IMR-90 (cell line): ENCODE results near the gene TBC1D12.

Source experiments
- BHLHE40 ChIP-seq: fragments of 150-350 bp; IDR thresholded peaks from 2 replicates; pipeline ENCODE4 v1.6.1; 2016; ENCODE audit warnings: mild to moderate bottlenecking, low read depth, low read length
- CEBPB ChIP-seq: IDR thresholded peaks from 2 replicates; pipeline ENCODE4 v1.6.1; 2012; ENCODE audit warnings: low read depth, low read length, improper control_type of control experiment
- FOS ChIP-seq: fragments of 150-350 bp; IDR thresholded peaks from 2 replicates; pipeline ENCODE4 v1.6.1; 2016; ENCODE audit warnings: low read depth, low read length
- MAFK ChIP-seq: IDR thresholded peaks from 2 replicates; pipeline ENCODE4 v1.6.1; 2012; ENCODE audit warnings: low read depth, low read length, improper control_type of control experiment
- NFE2L2 ChIP-seq: fragments of 150-350 bp; IDR thresholded peaks from 2 replicates; pipeline ENCODE4 v1.6.1; 2016; ENCODE audit warnings: low read depth, mild to moderate bottlenecking, low read length
- POLR2A ChIP-seq: IDR thresholded peaks from 2 replicates; pipeline ENCODE4 v1.6.1; 2012; ENCODE audit warnings: mild to moderate bottlenecking, low read depth, low read length
- RAD21 ChIP-seq: IDR thresholded peaks from 2 replicates; pipeline ENCODE4 v1.6.1; 2012; ENCODE audit warnings: low read length, improper control_type of control experiment
- RCOR1 ChIP-seq: IDR thresholded peaks from 2 replicates; pipeline ENCODE4 v1.6.1; 2012; ENCODE audit warnings: mild to moderate bottlenecking, low read length, improper control_type of control experiment; ENCODE audit not compliant: insufficient replicate concordance
- RFX5 ChIP-seq: IDR thresholded peaks from 2 replicates; pipeline ENCODE4 v1.8.0; 2012; ENCODE audit warnings: low read depth, mild to moderate bottlenecking, low read length, moderate library complexity
- SMC3 ChIP-seq: fragments of 150-350 bp; IDR thresholded peaks from 2 replicates; pipeline ENCODE4 v1.6.1; 2016; ENCODE audit warnings: low read depth, mild to moderate bottlenecking, antibody characterized with exemption, low read length, moderate library complexity
- TF ChIP-seq, protein P1 (sequence below): conservative IDR thresholded peaks from 2 replicates; pipeline ENCODE4 v1.5.1; 2012; ENCODE audit warnings: mild to moderate bottlenecking, low read depth, low read length, improper control_type of control experiment
- TF ChIP-seq, protein P2 (sequence below): fragments of 150-350 bp; IDR thresholded peaks from 2 replicates; pipeline ENCODE4 v1.6.1; 2017; ENCODE audit warnings: mild to moderate bottlenecking, antibody characterized with exemption, low read length, low read depth

GRCh38 chr10:94411304-94411703, 9.0 kb downstream of the TBC1D12 start:
- TF ChIP-seq, protein P1, sequence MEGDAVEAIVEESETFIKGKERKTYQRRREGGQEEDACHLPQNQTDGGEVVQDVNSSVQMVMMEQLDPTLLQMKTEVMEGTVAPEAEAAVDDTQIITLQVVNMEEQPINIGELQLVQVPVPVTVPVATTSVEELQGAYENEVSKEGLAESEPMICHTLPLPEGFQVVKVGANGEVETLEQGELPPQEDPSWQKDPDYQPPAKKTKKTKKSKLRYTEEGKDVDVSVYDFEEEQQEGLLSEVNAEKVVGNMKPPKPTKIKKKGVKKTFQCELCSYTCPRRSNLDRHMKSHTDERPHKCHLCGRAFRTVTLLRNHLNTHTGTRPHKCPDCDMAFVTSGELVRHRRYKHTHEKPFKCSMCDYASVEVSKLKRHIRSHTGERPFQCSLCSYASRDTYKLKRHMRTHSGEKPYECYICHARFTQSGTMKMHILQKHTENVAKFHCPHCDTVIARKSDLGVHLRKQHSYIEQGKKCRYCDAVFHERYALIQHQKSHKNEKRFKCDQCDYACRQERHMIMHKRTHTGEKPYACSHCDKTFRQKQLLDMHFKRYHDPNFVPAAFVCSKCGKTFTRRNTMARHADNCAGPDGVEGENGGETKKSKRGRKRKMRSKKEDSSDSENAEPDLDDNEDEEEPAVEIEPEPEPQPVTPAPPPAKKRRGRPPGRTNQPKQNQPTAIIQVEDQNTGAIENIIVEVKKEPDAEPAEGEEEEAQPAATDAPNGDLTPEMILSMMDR, result no peak
- TF ChIP-seq RFX5 (no peak), MAFK (no peak), POLR2A (no peak), RCOR1 (no peak), RAD21 (no peak), FOS (no peak), BHLHE40 (no peak), CEBPB (no peak), NFE2L2 (no peak), SMC3 (no peak)
- TF ChIP-seq, protein P2, sequence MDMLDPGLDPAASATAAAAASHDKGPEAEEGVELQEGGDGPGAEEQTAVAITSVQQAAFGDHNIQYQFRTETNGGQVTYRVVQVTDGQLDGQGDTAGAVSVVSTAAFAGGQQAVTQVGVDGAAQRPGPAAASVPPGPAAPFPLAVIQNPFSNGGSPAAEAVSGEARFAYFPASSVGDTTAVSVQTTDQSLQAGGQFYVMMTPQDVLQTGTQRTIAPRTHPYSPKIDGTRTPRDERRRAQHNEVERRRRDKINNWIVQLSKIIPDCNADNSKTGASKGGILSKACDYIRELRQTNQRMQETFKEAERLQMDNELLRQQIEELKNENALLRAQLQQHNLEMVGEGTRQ, result no peak
